ENCODE measurements around the gene HLA-A.

DNA sequence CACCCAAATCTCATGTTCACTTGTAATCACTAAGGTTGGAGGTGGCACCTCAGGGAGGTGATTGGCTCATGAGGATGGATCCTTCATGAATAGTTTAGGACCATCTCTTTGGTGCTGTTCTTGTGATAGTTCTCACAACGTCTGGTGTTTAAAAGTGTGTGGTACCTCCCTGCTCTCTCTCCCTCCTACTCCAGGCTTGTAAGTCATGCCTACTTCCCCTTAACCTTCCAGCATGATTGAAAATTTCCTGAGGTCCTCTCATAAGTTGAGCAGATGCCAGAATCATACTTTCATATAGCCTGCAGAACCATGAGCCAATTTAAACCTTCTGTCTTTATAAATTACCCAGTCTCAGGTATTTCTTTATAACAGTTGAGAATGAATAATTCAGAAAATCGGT is 16.6 kb downstream of the HLA-A start:
- TF ChIP-seq CTCF (IDR thresholded peaks at IDR 0.05 in 2 of 3, conservative IDR thresholded peaks at IDR 0.05 in 1 of 3; ENCODE audit: insufficient read depth in 2 of 3, low read depth in 1 of 3, low read length in 3 of 3) (no peak), U2AF2 (optimal IDR thresholded peaks at IDR 0.05; ENCODE audit: low read depth, low read length) (no peak), EWSR1 (IDR thresholded peaks at IDR 0.05; ENCODE audit: borderline replicate concordance, low read depth, partially characterized antibody) (no peak), POLR2A (conservative IDR thresholded peaks at IDR 0.05) (no peak), TARDBP (IDR thresholded peaks at IDR 0.05) (no peak), ZNF384 (IDR thresholded peaks at IDR 0.05; ENCODE audit: low read depth, low read length) (no peak), MYC (IDR thresholded peaks at IDR 0.05; ENCODE audit: low read depth, low read length) (no peak), MYC (CRISPR knock-in tag; IDR thresholded peaks at IDR 0.05; ENCODE audit: borderline replicate concordance, low read depth) (no peak)
- TF ChIP-seq, protein P1, sequence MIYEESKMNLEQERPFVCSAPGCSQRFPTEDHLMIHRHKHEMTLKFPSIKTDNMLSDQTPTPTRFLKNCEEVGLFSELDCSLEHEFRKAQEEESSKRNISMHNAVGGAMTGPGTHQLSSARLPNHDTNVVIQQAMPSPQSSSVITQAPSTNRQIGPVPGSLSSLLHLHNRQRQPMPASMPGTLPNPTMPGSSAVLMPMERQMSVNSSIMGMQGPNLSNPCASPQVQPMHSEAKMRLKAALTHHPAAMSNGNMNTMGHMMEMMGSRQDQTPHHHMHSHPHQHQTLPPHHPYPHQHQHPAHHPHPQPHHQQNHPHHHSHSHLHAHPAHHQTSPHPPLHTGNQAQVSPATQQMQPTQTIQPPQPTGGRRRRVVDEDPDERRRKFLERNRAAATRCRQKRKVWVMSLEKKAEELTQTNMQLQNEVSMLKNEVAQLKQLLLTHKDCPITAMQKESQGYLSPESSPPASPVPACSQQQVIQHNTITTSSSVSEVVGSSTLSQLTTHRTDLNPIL (CRISPR knock-in tag; IDR thresholded peaks at IDR 0.05) = no peak
- TF ChIP-seq, protein P2, sequence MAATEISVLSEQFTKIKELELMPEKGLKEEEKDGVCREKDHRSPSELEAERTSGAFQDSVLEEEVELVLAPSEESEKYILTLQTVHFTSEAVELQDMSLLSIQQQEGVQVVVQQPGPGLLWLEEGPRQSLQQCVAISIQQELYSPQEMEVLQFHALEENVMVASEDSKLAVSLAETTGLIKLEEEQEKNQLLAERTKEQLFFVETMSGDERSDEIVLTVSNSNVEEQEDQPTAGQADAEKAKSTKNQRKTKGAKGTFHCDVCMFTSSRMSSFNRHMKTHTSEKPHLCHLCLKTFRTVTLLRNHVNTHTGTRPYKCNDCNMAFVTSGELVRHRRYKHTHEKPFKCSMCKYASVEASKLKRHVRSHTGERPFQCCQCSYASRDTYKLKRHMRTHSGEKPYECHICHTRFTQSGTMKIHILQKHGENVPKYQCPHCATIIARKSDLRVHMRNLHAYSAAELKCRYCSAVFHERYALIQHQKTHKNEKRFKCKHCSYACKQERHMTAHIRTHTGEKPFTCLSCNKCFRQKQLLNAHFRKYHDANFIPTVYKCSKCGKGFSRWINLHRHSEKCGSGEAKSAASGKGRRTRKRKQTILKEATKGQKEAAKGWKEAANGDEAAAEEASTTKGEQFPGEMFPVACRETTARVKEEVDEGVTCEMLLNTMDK (IDR thresholded peaks at IDR 0.05; ENCODE audit: borderline replicate concordance, insufficient read depth, low read depth, low read length, poor library complexity, severe bottlenecking) = no peak
